ENCODE results near the gene INO80.

INO80 gene

GRCh38 chr15:41128174-41128902 is 12.3 kb upstream of the INO80 start:
- in situ Hi-C loops (cut with HindIII; ENCODE audit: low pct_unique_long_range_greater_than_20kb, low sequenced_read_pairs): no loop called here
- no peak for TF ChIP-seq JUND (IDR thresholded peaks at IDR 0.05; ENCODE audit: low read depth)
- DNase-seq (ENCODE audit: low read depth in 1 of 2, low spot score in 1 of 2): no peak

- in situ Hi-C loops (cut with HindIII; ENCODE audit: low pct_unique_long_range_greater_than_20kb, low sequenced_read_pairs): no loop called here
- no peak for TF ChIP-seq JUND (IDR thresholded peaks at IDR 0.05; ENCODE audit: low read depth)
- DNase-seq (ENCODE audit: low read depth in 1 of 2, low spot score in 1 of 2): no peak
Measured at GRCh38 chr15:41125931-41126642, 10.0 kb upstream of the INO80 start.

GRCh38 chr15:41125063-41125669 is 9.1 kb upstream of the INO80 start:
- no peak for TF ChIP-seq JUND (IDR thresholded peaks at IDR 0.05; ENCODE audit: low read depth)
- DNase-seq (ENCODE audit: low read depth in 1 of 2, low spot score in 1 of 2): no peak
- in situ Hi-C loops (cut with HindIII; ENCODE audit: low pct_unique_long_range_greater_than_20kb, low sequenced_read_pairs): no loop called here

- no peak for DNase-seq (ENCODE audit: low read depth in 1 of 2, low spot score in 1 of 2)
- no peak for TF ChIP-seq JUND (IDR thresholded peaks at IDR 0.05; ENCODE audit: low read depth)
- in situ Hi-C loops (cut with HindIII; ENCODE audit: low pct_unique_long_range_greater_than_20kb, low sequenced_read_pairs): no loop called here
Measured at GRCh38 chr15:41124058-41124457, 8.0 kb upstream of the INO80 start.

GRCh38 chr15:41122849-41123248 is 6.8 kb upstream of the INO80 start:
- in situ Hi-C loops (cut with HindIII; ENCODE audit: low pct_unique_long_range_greater_than_20kb, low sequenced_read_pairs): no loop called here
- no peak for DNase-seq (ENCODE audit: low read depth in 1 of 2, low spot score in 1 of 2)
- no peak for TF ChIP-seq JUND (IDR thresholded peaks at IDR 0.05; ENCODE audit: low read depth)

- no peak for DNase-seq (ENCODE audit: low read depth in 1 of 2, low spot score in 1 of 2)
- no peak for TF ChIP-seq JUND (IDR thresholded peaks at IDR 0.05; ENCODE audit: low read depth)
- in situ Hi-C loops (cut with HindIII; ENCODE audit: low pct_unique_long_range_greater_than_20kb, low sequenced_read_pairs): no loop called here
Measured at GRCh38 chr15:41121951-41122350, 5.9 kb upstream of the INO80 start.

- TF ChIP-seq JUND (IDR thresholded peaks at IDR 0.05; ENCODE audit: low read depth): no peak
- no peak for DNase-seq (ENCODE audit: low read depth in 1 of 2, low spot score in 1 of 2)
- in situ Hi-C loops (cut with HindIII; ENCODE audit: low pct_unique_long_range_greater_than_20kb, low sequenced_read_pairs): no loop called here
Measured at GRCh38 chr15:41116962-41117252, 827 bp upstream of the INO80 start.

GRCh38 chr15:41115652-41116115 is 396 bp downstream of the INO80 start:
- no peak for TF ChIP-seq JUND (IDR thresholded peaks at IDR 0.05; ENCODE audit: low read depth)
- in situ Hi-C loops (cut with HindIII; ENCODE audit: low pct_unique_long_range_greater_than_20kb, low sequenced_read_pairs): no loop called here
- peak; percentile 28 to 69 for DNase-seq (ENCODE audit: low read depth in 1 of 2, low spot score in 1 of 2)

- in situ Hi-C loops (cut with HindIII; ENCODE audit: low pct_unique_long_range_greater_than_20kb, low sequenced_read_pairs): no loop called here
- no peak for DNase-seq (ENCODE audit: low read depth in 1 of 2, low spot score in 1 of 2)
- no peak for TF ChIP-seq JUND (IDR thresholded peaks at IDR 0.05; ENCODE audit: low read depth)
Measured at GRCh38 chr15:41115161-41115651, 874 bp downstream of the INO80 start.

GRCh38 chr15:41106947-41107346 is 9.1 kb downstream of the INO80 start:
- DNase-seq (ENCODE audit: low read depth in 1 of 2, low spot score in 1 of 2): no peak
- in situ Hi-C loops (cut with HindIII; ENCODE audit: low pct_unique_long_range_greater_than_20kb, low sequenced_read_pairs): no loop called here
- no peak for TF ChIP-seq JUND (IDR thresholded peaks at IDR 0.05; ENCODE audit: low read depth)

- no peak for DNase-seq (ENCODE audit: low read depth in 1 of 2, low spot score in 1 of 2)
- TF ChIP-seq JUND (IDR thresholded peaks at IDR 0.05; ENCODE audit: low read depth): no peak
- in situ Hi-C loops (cut with HindIII; ENCODE audit: low pct_unique_long_range_greater_than_20kb, low sequenced_read_pairs): no loop called here
Measured at GRCh38 chr15:41105348-41106334, 10.4 kb downstream of the INO80 start.

GRCh38 chr15:41104234-41104633 is 11.8 kb downstream of the INO80 start:
- DNase-seq (ENCODE audit: low read depth in 1 of 2, low spot score in 1 of 2): no peak
- no peak for TF ChIP-seq JUND (IDR thresholded peaks at IDR 0.05; ENCODE audit: low read depth)
- in situ Hi-C loops (cut with HindIII; ENCODE audit: low pct_unique_long_range_greater_than_20kb, low sequenced_read_pairs): no loop called here
